Measurements from ENCODE around the gene OAS3.

- TF ChIP-seq MYB (IDR thresholded peaks at IDR 0.05; ENCODE audit: borderline replicate concordance, low read depth, low read length) (no peak), POLR2AphosphoS5 (IDR thresholded peaks at IDR 0.05; ENCODE audit: low read length) (no peak), SP1 (IDR thresholded peaks at IDR 0.05; ENCODE audit: low read depth, low read length) (no peak), FOXM1 (IDR thresholded peaks at IDR 0.05; ENCODE audit: low read depth, low read length) (no peak), ZNF274 (IDR thresholded peaks at IDR 0.05; ENCODE audit: insufficient read depth, insufficient read length) (no peak)
Observed at GRCh38 chr12:112892856-112893255, 45.4 kb upstream of the OAS3 start.
